GM19035 (cell line): ENCODE results near the gene DGLUCY.
A peak's percentile ranks its signal among the peaks of the same experiment; 100 is the strongest.
"Not testable (repeated sequence)": the region's sequence is repeated elsewhere in the genome, so short reads cannot be mapped to it uniquely, and the experiment has no call there.

ENCODE experiments used
- ATAC-seq: cut with Tn5 transposase; IDR thresholded peaks from one replicate; pipeline ENCODE4 v1.9.1; 2021; ENCODE audit not compliant: unreplicated experiment

DGLUCY gene, protein sequence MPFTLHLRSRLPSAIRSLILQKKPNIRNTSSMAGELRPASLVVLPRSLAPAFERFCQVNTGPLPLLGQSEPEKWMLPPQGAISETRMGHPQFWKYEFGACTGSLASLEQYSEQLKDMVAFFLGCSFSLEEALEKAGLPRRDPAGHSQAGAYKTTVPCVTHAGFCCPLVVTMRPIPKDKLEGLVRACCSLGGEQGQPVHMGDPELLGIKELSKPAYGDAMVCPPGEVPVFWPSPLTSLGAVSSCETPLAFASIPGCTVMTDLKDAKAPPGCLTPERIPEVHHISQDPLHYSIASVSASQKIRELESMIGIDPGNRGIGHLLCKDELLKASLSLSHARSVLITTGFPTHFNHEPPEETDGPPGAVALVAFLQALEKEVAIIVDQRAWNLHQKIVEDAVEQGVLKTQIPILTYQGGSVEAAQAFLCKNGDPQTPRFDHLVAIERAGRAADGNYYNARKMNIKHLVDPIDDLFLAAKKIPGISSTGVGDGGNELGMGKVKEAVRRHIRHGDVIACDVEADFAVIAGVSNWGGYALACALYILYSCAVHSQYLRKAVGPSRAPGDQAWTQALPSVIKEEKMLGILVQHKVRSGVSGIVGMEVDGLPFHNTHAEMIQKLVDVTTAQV

DNA sequence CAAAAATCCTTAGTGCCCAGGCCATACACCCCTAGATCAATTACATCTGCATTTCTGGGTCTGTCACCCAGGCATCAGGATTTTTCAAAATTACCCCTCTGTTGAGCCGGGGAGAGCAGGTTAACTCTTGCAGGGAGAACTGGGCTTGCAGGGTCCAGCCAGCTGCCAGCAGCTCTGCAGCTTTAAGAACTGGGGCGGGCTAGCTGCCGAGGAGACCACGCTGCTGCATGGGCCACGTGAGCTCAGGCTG is at the start of gene DGLUCY:
Gene DGLUCY (plus strand): TSS at position 245 of the 250 bp plus-strand sequence. CDS start 46,222 bp downstream, outside the sequence.
- ATAC-seq = peak; percentile 69

DNA sequence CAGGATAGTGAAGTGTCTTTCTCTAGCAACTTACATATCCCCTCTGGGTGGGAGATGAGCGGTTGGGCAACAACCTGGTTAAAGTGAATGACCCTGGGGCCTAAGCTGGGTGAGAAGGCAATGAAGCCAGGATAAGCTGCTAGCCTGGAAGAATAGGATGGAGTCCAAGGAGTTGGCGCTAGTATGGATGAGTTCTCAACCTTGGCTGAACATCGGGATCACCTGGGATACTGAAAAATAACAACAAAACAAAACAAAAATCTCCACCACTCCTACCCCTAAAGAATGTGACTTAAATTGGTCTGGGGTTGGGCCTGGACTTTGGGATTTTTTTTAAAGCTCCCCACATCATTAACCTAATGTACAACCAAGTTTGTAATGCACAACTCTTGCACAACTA is 48.6 kb upstream of the DGLUCY start:
- ATAC-seq = no peak

DNA sequence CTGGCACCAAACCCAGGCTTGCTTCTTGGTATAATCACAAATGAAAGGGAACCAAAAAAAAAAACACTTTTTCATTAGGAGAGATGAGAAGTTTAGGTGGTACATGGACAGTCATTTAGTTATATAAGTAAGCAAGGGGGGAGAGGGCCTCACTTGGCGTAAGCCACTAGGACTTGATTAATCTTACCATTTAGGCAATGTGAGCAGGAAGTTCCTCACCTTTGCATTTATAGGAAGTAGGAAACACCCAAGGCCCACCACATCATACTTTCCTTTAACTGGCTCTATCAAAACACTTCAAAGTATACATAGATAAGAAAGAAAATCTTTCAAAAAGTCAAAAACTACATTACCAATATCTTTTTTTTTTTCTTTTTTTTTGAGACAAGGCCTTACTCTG is 46.7 kb upstream of the DGLUCY start:
- no peak for ATAC-seq

DNA sequence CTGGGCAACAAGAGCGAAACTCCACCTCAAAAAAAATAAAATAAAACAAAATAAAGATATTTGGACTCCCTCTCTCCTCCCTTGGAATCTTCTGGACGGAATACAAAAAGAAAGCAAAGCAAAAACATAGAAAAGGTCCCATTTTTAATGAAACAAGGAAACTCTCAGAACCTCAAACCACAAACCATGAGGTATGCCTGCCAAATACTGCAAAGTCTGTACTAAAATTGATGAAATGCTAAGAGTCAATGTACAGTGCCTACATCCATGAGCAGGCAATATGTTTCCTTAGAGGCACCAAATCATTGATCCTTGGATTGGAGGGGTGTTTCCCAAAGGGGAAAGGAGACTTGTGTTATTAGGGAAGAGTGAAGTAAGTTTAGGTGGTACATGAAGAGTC is 45.2 kb upstream of the DGLUCY start:
- no peak for ATAC-seq

DNA sequence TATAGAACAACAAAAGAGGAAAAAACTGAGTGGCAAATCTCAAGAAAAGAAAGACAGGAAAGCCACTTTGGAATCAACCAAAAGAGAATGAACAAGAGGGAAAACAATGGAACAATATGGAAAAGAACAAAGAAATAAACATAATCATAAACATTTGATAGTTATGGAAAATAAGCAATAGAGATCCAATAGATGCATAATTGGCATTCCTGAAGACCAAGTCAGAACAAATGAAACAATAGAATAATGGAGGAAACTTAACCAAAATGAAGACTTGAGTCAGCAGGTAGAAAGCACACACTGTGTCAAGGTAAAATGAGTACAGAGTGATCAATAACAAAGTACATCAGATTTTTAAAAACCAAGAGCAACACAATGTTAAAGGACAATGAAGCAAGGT is 43.3 kb upstream of the DGLUCY start:
- no peak for ATAC-seq

DNA sequence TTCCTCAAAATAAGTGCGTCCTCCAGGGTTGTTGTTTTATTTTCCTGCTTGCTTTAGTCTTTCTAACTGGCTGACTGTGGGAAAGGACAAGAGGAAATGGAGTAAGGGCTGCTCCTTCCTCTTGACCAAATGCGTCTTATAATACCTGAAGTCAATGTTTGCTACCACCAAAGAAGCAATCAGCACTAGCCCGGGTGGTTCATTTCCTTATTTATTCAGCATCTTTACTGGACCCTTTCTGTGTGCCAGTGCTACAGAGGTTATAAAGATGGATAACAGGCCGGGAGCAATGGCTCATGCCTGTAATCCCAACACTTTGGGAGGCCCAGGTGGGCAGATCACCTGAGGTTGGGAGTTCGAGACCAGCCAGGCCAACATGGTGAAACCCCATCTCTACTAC is 38.3 kb upstream of the DGLUCY start:
- no peak for ATAC-seq

DNA sequence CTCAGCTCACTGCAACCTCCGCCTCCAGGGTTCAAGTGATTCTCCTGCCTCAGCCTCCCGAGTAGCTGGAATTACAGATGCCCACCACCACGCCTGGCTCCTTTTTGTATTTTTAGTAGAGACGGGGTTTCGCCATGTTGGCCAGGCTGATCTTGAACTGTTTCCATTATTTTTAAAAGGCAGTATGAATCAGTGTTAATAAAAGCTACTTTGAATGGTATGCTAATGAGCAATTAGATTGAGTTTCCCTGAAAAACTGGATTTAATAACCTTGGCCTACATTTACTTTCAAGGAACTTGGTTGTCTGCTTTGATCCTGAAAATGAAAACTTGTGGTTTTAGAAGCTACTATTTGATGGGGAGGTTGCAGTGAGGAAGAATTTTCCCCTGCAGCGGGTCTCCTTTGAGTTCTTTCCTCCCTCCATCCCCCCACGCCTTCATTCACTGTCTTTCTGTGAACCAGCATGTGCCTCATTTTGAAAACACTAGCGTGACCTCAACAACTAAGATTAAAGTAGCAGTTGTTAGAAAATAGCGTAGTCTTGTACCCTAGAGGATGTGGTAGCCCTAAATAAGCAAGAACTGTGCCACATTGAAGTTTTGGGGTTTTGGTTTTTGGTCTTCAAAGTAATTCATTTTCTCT is 35.7 kb upstream of the DGLUCY start:
- ATAC-seq = no peak

DNA sequence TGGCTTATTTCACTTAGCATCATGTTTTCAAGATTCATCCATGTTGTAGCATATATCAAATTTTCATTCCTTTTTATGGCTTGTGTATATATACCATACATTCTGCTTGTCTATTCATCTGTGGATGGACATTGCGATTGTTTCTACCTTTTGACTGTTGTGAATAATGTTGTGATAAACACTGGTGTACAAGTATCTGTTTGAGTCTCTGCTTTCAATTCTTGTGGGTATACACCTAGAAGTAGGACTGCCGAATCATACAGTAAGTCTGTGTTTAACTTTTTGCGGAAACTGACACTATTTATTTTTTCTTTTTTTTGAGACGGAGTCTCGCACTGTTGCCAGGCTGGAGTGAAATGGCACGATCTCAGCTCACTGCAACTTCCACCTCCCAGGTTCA is 33.8 kb upstream of the DGLUCY start:
- no peak for ATAC-seq

DNA sequence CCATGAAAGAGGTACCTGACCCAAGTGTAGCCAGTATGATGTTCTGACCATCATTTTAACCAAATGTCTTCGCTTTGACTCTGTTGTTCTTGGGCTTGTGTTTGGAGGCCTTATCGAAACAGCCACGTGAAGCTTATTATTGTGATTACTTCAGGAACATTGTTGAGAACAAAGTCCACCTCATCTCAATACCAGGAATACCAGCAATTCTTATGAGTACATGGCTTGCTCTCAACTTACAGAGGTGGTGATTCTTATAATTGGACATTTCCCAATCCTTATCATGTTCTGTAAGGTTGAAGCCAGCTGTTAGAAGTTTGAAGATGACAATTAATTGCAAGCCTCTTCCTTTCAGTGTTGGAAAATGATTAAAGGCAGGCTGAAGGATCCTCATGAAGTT is 31.6 kb upstream of the DGLUCY start:
- no peak for ATAC-seq

DNA sequence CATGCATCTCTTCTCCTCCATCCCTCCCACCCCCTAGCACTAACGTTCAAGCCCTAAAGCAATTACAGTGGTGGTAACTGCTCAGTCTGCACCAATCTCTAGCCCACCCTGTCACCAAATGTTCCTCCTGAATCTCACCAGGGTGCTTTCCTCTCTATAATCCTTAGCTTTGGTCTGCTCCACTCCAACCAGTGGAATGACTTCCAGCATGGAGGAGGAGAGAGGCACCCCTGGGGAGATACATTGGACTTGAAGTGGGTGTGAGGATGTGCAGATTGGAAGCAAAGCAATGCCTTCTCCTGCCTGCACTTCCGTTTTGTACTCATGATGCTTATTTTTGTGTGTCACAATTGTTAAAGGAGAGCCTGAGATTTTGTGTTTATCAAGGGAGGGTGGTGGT is 29.4 kb upstream of the DGLUCY start:
- ATAC-seq = no peak

DNA sequence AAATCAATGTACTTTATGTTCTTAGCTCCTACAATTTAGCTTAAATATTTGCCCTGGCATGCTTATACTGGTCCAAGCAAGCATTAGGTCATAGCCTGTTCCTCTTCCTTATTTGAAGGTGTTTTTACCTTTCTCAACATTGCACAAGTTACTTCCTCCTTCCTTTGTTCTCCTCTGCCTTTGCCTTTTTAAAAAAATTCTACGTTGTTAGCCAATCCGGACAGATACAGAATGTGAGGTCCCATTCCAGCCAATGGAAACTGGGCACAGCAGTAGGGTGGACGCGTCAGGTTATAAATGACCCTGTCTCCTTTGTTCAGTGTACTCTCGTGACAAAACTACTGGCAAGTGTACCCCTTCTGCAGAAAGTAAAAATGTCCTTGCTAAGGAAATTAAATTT is 26.4 kb upstream of the DGLUCY start:
- ATAC-seq = not testable (repeated sequence)

DNA sequence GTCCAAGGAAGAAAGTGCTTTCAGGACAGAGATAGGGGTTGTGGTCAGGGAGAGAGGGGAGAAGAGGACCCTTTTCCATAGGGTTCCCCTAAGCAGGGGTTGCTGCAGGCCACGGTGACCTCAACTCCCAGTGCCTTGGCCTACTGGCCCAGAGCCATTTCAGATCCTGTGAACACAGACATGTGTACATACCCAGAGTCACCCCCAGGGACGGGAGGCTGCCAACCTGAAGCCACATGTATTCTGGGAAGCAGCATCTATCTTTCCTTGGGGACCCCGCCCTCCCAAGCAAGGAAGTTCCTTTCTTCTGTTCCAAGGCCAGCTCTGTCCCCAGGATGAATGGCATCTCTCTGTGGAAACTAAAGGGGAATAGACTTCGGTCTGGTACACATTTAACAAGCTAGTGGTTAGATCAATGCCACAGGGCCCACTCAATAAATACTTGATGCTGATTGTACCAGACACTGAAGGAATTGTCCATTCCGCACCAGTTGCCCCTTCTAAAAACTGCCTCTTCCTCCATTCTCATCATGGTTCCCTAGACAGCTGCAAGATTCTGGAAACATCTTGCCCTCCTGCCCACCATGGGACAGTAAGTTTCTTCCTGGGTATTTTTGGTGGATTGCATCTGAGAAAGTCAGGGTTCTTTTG is 25.2 kb upstream of the DGLUCY start:
- no peak for ATAC-seq

DNA sequence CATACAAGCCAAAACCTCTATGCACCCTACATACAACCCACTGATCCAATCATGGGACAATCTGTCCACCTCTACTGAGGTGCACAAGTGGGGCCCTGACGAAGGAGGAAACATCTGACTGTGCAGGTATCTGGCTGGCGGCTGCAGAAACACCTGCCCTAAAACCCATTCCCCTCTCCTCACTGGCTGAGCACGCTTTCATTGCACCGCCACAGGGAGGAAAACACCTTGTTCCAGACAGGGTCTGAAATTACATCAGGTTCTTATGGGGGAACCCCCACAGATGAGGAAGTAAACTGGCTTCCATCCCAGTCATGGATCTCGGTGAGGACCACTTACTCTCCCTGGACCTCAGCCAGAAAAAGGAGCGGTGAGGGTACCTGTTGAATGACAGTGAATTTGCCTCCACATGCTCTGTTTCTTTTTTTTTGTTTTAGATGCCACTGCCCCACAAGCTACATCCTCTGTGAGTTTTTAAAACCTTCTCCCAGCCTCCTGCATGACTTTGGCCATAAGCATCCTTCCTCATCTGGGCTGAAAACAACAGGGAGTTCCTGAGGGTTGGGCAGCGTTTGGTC is 23.8 kb upstream of the DGLUCY start:
- ATAC-seq = no peak

DNA sequence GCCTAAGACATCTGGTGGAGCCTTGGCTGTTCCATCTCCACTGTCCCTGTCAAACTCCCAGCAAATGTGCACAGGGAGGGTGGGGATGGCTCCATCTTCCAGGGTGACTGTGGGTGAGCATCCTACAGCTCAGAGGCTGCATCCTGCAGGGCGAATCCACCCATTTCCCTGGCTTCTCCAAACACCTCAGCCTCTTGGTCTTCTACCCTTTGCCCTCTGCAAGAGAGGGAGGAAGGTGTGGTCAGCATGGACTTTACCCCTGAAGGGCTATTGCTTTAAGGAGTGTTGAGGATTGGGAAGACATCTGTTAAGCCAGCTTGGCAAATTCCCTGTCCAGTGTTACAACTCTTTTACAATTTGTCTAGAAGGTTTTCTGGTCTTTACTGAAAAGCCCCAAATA is 23.1 kb upstream of the DGLUCY start:
- no peak for ATAC-seq

DNA sequence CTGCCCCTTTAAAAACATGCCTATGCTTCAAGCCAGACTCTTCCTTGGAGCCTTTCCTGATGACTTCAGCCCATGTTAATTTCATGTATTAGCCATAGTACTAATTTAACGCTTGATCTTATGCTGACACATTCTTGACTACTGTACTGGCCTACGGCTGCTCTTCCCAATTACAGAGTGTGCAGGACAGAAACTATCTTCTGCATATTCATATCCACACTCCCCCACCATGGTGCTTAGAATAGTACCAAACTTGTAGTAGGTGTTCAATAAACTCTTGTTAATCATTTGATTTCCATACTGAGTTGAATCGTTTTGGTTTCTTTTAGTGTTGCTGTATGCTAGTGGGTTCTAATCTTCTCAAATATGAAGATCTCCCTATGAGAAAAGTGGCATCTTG is 21.8 kb upstream of the DGLUCY start:
- no peak for ATAC-seq

DNA sequence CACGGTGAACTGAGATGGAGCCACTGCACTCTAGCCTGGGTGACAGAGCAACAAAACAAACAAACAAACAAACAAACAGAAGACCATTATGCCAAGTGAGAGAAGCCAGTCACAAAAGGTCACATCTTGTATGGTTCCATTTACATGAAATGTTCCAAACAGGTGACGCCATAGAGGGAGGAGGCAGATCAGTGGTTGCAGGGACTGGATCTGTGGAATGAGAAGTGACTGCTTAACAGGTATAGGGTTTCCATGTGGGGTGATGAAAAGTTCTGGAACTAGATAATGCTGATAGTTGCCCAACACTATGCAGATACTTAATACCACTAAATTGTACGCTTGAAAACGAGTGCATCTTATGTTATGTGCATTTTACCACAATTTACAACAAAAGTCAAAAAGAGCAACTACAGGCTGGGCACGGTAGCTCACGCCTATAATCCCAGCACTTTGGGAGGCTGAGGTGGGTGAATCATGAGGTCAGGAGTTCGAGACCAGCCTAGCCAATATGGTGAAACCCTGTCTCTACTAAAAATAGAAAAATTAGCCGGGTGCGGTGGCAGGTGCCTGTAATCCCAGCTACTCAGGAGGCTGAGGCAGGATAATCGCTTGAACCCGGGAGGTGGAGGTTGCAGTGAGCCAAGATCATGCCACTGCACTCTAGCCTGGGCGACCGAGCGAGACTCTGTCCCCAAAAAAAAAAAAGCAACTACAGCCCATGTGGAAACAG is 20.0 kb upstream of the DGLUCY start:
- ATAC-seq = not testable (repeated sequence)

DNA sequence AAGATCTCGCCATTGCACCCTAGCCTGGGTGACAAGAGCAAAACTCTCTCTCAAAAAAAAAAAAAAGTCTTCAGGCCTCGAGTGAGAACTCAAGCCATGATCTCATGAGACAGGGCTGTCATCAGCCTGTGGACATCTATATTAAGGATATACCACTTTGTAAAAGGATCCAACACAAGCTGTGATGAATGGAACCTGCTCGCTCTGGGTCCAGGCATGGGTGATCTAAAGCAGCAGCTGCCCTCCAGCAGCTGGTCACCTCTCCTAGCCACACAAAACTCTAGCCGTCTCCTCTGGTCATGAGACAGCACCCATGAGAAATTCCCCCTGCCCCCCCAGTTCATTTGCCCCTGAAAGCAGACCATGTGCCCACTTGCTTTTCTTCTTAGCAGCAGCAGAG is 19.1 kb upstream of the DGLUCY start:
- ATAC-seq = no peak

DNA sequence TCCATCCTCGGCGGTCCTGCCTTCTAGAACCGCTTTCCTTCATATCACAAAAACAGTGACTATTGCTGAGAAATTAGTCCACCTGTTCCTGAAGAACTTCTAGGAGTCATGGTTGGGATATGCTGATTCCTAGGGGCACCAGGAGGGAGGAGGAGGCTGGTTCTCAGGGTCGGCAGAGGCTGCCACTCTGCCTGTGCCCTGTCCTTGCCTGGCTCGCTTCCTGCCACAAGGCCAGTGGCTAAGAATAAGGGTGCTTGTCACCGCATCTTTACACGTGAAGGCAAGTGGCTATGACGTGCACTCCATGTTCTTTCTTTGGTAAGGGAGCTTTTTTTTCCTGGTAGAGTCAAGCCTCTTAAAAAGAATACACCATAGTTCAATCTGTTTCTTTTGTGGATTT is 18.7 kb upstream of the DGLUCY start:
- no peak for ATAC-seq

DNA sequence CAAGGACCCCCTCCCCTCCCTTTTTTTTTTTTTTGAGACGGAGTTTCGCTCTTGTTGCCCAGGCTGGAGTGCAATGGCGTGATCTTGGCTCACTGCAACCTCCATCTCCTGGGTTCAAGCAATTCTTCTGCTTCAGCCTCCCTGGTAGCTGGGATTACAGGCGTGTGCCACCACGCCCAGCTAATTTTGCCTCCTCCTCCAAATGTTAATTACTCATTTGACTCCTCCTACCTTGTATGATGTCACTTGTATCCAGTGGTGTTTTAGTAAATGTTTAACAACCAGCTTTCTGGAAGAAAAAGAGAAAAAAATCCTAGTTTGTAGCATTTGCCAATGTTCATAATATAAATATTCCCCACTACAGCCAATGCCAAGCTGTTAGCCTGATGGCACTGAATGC is 16.2 kb upstream of the DGLUCY start:
- ATAC-seq = not testable (repeated sequence)

DNA sequence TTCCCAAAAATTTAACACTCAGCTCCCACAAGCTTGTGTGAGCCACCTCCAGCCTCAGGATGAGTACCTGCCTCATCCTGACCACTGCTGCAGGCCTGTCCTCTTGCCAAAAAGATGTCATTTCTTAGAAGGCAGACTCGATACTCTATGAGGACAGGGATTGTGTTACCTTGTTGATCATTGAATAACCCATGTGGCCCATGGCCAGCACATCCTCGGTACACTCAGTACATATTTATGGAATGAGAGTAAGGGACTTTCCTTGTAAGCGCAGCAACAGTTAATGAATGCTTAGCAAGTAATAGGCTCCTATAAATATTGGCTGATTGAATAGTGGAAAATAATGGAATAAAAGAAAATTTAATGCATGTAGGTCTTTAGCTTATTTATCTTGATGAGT is 15.3 kb upstream of the DGLUCY start:
- ATAC-seq = no peak

DNA sequence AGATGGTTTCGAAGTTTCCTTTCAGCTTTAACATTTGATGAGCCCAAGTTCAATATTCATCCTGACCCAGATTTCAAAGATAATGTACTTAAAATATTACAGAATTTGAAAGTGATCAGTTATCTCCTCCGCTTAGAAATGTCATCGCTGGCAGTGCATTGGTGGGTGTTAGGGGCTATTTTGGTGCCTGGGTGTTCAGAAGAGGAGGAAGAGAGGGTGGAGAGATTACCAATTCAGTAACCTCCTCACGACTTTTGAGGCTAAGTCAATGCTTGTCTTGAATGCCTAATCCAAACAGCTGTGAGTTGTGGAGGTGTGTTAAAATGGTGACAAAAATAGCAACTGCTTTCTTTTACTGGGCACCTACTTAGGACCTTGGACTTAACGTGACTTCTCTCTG is 13.8 kb upstream of the DGLUCY start:
- ATAC-seq = no peak
